HG03103 (cell line): ENCODE data around the gene RNF126.
A peak's percentile ranks its signal among the peaks of the same experiment; 100 is the strongest.

Experiments used
- ATAC-seq: cut with Tn5 transposase; IDR thresholded peaks from one replicate; pipeline ENCODE4 v1.9.1; 2021; ENCODE audit warnings: low read depth; ENCODE audit not compliant: unreplicated experiment

The RNF126 gene

GRCh38 chr19:648305-648704 lies 14.7 kb downstream of the RNF126 start:
- no peak for ATAC-seq

- no peak for ATAC-seq
These were observed 15.3 kb downstream of the RNF126 start for GRCh38 chr19:647566-648284.

- ATAC-seq, result no peak
These were observed 16.0 kb downstream of the RNF126 start for GRCh38 chr19:646779-647565.

GRCh38 chr19:645912-646778 lies 16.9 kb downstream of the RNF126 start:
- ATAC-seq, result no peak

GRCh38 chr19:644789-645188 lies 18.2 kb downstream of the RNF126 start:
- ATAC-seq, result no peak

- no peak for ATAC-seq
These were observed 18.7 kb downstream of the RNF126 start for GRCh38 chr19:644363-644762.

GRCh38 chr19:643736-644135 lies 19.3 kb downstream of the RNF126 start:
- ATAC-seq, result no peak

- ATAC-seq, result no peak
These were observed 20.0 kb downstream of the RNF126 start for GRCh38 chr19:642767-643727.

GRCh38 chr19:641702-642101 lies 21.3 kb downstream of the RNF126 start:
- no peak for ATAC-seq

GRCh38 chr19:640606-641189 lies 22.3 kb downstream of the RNF126 start:
- no peak for ATAC-seq

- no peak for ATAC-seq
These were observed 22.9 kb downstream of the RNF126 start for GRCh38 chr19:640161-640558.

- peak; percentile 43 for ATAC-seq
These were observed 23.5 kb downstream of the RNF126 start, which contains the start of gene FGF22 for GRCh38 chr19:639253-640160. Gene FGF22 (plus strand): TSS chr19:639879. CDS start chr19:639926, 47 bp downstream.

GRCh38 chr19:638906-639252 lies 24.1 kb downstream of the RNF126 start:
- ATAC-seq, result no peak

GRCh38 chr19:634975-635652 lies 27.9 kb downstream of the RNF126 start:
- ATAC-seq, result no peak

GRCh38 chr19:633786-634639 lies 29.0 kb downstream of the RNF126 start:
- ATAC-seq, result no peak

GRCh38 chr19:633068-633785 lies 29.8 kb downstream of the RNF126 start, which contains the start of gene POLRMT:
Gene POLRMT (minus strand): TSS chr19:633537. CDS start chr19:633512, 25 bp downstream.
- peak; percentile 72 for ATAC-seq
